Suprapubic skin (tissue), 4 donors: ENCODE data around the gene WDPCP. TPM values are rescaled to one million over a fixed set of nuclear protein-coding genes. Genes with fewer than 3 reads are reported as not detected.

Experiments
- DNase-seq, 2 donors: peaks; one replicate each; pipeline ENCODE4 v3.0.0-alpha.2; 2019; ENCODE audit warnings: low spot score in 2 of 2
- H3K27ac ChIP-seq: fragments of 200-600 bp; sonication (generic); one replicate; pipeline ENCODE4 v1.5.1; 2019
- H3K27me3 ChIP-seq: fragments of 200-600 bp; sonication (generic); one replicate; pipeline ENCODE4 v1.5.1; 2019
- H3K36me3 ChIP-seq: fragments of 200-600 bp; sonication (generic); one replicate; pipeline ENCODE4 v1.5.1; 2019
- H3K4me1 ChIP-seq: fragments of 200-600 bp; sonication (generic); one replicate; pipeline ENCODE4 v1.5.1; 2019
- H3K4me3 ChIP-seq: fragments of 200-600 bp; sonication (generic); one replicate; pipeline ENCODE4 v1.5.1; 2019; ENCODE audit warnings: mild to moderate bottlenecking
- H3K9me3 ChIP-seq: fragments of 200-600 bp; sonication (generic); one replicate; pipeline ENCODE4 v1.5.1; 2019
- EP300 ChIP-seq: sonication (generic); formaldehyde crosslinking; IDR thresholded peaks from one replicate; pipeline ENCODE4 v1.6.1; 2017; ENCODE audit warnings: antibody characterized with exemption
- POLR2A ChIP-seq, 2 donors: fragments of 450-650 bp; IDR thresholded peaks; one replicate each; pipeline ENCODE4 v1.6.1; 2017; ENCODE audit warnings: antibody characterized with exemption in 2 of 2, mild to moderate bottlenecking in 2 of 2, moderate library complexity in 2 of 2
- POLR2AphosphoS5 ChIP-seq, 3 donors: sonication (generic); formaldehyde crosslinking; IDR thresholded peaks; one replicate each; pipeline ENCODE4 v1.6.1; 2017; ENCODE audit warnings: antibody characterized with exemption in 3 of 3
- WGBS: methylation state at CpG from one replicate; pipeline ENCODE4 v1.1.5; 2018; 5-methylcytosine and 5-hydroxymethylcytosine counted together
- total RNA-seq, 4 donors: library from RNA; depleted of rRNA; stranded (reverse); fragments of >200 nt; gene quantifications; one replicate each; pipeline ENCODE4 v1.1.0, GENCODE V29; 2016
- TF ChIP-seq, protein P1 (sequence below), 2 donors: fragments of 200-600 bp in 1 of 2; fragments of 450-650 bp in 1 of 2; sonication (generic) in 1 of 2; IDR thresholded peaks; one replicate each; pipeline ENCODE4 v1.5.1; 2016 to 2019; ENCODE audit warnings: antibody characterized with exemption in 2 of 2, mild to moderate bottlenecking in 1 of 2, moderate library complexity in 1 of 2

WDPCP gene
- total RNA-seq, 4 donors from 2014 or later: 6.7 to 18.7 (median 9.7) TPM

DNA sequence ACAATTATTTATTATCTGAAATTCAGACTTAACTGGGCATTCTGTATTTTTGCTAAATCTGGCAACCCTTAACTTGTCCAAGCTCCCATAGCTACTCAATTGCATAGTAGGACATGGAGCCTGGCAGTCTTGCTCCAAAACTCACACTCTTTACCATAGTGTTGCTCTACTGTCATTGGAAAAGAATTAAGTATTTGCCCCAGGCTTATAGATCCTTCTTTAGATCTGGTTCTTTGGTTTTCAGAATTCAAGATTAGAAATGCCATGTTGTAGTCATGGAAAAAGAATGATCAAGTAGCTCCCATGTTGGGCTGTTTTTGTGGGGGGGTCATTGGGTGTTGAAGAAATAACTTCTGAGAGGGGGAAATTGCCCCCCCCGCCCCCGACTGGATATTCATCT, 240.9 kb downstream of the WDPCP start:
- Histone ChIP-seq H3K27ac (no peak overlapping the region), H3K36me3 (peaks cover 5% of the 10 kb centered on the region), H3K9me3 (peaks cover 7% of the 10 kb centered on the region), H3K4me3 (no peak overlapping the region), H3K4me1 (no peaks in the 10 kb centered on the region), H3K27me3 (no peaks in the 10 kb centered on the region)
- 85% methylated on average over 2 of the region's 2 CpGs for WGBS
- DNase-seq: no peak
- TF ChIP-seq, protein P1, sequence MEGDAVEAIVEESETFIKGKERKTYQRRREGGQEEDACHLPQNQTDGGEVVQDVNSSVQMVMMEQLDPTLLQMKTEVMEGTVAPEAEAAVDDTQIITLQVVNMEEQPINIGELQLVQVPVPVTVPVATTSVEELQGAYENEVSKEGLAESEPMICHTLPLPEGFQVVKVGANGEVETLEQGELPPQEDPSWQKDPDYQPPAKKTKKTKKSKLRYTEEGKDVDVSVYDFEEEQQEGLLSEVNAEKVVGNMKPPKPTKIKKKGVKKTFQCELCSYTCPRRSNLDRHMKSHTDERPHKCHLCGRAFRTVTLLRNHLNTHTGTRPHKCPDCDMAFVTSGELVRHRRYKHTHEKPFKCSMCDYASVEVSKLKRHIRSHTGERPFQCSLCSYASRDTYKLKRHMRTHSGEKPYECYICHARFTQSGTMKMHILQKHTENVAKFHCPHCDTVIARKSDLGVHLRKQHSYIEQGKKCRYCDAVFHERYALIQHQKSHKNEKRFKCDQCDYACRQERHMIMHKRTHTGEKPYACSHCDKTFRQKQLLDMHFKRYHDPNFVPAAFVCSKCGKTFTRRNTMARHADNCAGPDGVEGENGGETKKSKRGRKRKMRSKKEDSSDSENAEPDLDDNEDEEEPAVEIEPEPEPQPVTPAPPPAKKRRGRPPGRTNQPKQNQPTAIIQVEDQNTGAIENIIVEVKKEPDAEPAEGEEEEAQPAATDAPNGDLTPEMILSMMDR (IDR thresholded peaks at IDR 0.05): no peak
- no peak for TF ChIP-seq EP300
- TF ChIP-seq POLR2AphosphoS5 (IDR thresholded peaks at IDR 0.05): no peak
- TF ChIP-seq POLR2A (IDR thresholded peaks at IDR 0.05): no peak

DNA sequence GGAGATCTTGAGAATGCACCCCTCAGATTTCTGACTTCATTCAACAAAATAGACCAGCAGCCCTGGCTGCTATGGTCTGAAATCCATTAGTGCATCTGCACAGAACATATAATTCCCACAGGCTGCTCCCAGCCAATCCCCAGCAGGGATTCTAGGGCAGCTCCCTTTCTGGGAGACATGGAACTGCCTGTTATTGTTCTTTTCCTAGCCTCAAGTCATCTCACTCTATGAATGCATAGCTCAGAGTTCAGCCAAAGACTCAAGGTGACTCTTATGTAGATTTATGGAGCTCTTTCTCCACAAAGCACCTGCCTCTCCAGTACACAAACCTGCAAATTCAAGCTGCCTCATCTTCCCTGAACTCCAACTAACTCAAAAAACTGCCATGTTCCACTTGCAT, 241.9 kb downstream of the WDPCP start:
- H3K4me1 ChIP-seq: no peaks in the 10 kb centered on the region
- no peak overlapping the region for H3K27ac ChIP-seq
- H3K36me3 ChIP-seq: peaks cover 1% of the 10 kb centered on the region
- no peak for DNase-seq
- H3K27me3 ChIP-seq: no peaks in the 10 kb centered on the region
- H3K9me3 ChIP-seq: peaks cover 7% of the 10 kb centered on the region
- TF ChIP-seq POLR2A (IDR thresholded peaks at IDR 0.05) (no peak), POLR2AphosphoS5 (IDR thresholded peaks at IDR 0.05) (no peak), EP300 (no peak)
- TF ChIP-seq, protein P1 (IDR thresholded peaks at IDR 0.05): no peak
- no peak overlapping the region for H3K4me3 ChIP-seq

DNA sequence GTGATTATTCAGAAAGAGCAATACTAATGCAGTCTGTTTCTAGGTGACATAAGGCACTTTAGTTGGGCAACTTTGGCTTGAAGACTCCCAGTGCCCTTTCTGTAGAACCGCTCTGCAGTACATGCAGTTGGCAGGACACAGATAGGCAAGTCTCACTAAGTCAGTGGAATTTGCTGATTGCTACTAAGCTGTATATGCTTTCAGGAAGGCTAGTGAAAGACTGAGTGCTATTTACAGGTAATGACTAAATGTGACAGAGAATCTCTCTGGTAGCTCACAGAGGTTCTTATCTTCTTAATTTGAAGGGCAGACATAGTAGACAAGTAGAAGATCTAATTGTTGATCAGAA, 243.0 kb downstream of the WDPCP start:
- no peaks in the 10 kb centered on the region for H3K4me1 ChIP-seq
- H3K4me3 ChIP-seq: no peak overlapping the region
- H3K36me3 ChIP-seq: no peaks in the 10 kb centered on the region
- no peak for DNase-seq
- peaks cover 7% of the 10 kb centered on the region for H3K9me3 ChIP-seq
- 73% methylated on average over 1 of the region's 1 CpG for WGBS
- H3K27ac ChIP-seq: no peak overlapping the region
- TF ChIP-seq EP300: no peak
- TF ChIP-seq, protein P1 (IDR thresholded peaks at IDR 0.05): no peak
- no peak for TF ChIP-seq POLR2A (IDR thresholded peaks at IDR 0.05)
- no peak for TF ChIP-seq POLR2AphosphoS5 (IDR thresholded peaks at IDR 0.05)
- H3K27me3 ChIP-seq: no peaks in the 10 kb centered on the region

DNA sequence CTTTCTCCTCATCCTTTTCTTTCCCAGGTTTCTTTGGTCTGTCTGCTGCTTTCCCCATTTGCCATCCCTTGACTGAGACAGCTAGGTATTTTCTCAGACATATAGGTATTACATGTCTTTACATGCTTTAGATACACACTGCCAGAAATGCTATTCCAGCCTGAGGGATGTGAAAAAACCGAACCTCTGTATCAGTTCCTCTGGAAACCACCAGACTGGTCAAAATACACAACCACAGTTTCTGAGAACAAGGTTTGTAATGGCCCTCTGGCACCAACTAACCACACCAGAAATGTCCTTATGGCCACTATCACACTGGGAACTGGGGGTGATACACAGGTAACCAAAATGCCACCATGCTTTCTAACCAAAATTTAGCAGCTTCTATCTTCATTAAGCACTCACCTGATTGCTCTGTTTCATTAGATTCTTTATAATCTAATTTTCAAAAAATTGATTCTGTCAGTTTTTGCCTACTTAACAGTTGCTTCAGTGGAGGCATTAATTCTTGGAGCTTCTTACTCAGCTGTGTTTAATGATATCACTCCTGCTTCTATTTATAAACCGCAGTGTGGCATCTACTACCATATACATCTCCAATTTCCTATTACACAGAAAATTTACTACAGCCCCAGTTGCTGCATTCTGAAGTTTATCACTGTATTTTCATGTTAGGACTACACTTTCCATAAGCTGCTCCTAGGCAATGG, 243.5 kb downstream of the WDPCP start:
- H3K27ac ChIP-seq: no peak overlapping the region

DNA sequence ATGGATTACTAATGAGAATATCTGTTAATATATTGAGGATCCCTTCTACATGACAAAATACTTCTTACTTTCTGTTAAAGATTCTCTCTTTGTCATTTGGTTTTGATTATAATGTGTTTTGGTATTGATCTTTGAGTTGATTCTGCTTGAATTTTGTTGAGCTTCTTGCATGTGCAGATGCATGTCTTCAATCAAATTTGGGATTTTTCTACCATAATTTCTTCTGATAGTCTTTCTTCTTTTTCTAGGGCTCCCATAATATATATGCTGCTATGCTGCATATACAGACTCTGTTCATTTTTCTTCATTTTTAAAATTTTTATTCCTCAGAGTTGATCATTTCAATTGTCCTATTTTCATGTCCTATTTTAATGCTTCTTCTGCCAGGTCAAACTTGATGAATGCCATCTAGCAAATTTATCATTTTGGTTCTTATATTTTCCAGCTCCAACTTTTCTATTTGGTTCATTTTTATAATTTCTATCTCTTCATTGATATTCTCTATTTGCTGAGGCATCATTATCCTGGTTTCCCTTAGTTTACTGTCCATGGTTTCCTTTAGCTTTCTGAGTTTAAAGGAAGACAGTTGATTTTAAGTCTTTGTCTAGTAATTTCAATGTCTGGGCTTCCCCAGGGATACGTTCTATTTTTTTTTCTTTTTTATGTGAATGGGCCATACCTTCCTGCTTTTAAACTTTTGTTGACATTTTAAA, 244.7 kb downstream of the WDPCP start:
- TF ChIP-seq EP300 (no peak), POLR2A (IDR thresholded peaks at IDR 0.05) (no peak), POLR2AphosphoS5 (IDR thresholded peaks at IDR 0.05) (no peak)
- TF ChIP-seq, protein P1 (IDR thresholded peaks at IDR 0.05): no peak
- Histone ChIP-seq H3K4me1 (no peaks in the 10 kb centered on the region), H3K4me3 (no peak overlapping the region), H3K9me3 (peaks cover 7% of the 10 kb centered on the region), H3K36me3 (no peaks in the 10 kb centered on the region), H3K27me3 (no peaks in the 10 kb centered on the region), H3K27ac (no peak overlapping the region)
- DNase-seq: no peak
- WGBS: 90% methylated on average over 1 of the region's 1 CpG

More for the DNA sequence above, 243.5 kb downstream of the WDPCP start:
- H3K9me3 ChIP-seq: peaks cover 7% of the 10 kb centered on the region
- TF ChIP-seq EP300 (no peak), POLR2AphosphoS5 (IDR thresholded peaks at IDR 0.05) (no peak), POLR2A (IDR thresholded peaks at IDR 0.05) (no peak)
- TF ChIP-seq, protein P1 (IDR thresholded peaks at IDR 0.05): no peak
- no peaks in the 10 kb centered on the region for H3K36me3 ChIP-seq
- H3K4me3 ChIP-seq: no peak overlapping the region
- H3K4me1 ChIP-seq: no peaks in the 10 kb centered on the region
- no peaks in the 10 kb centered on the region for H3K27me3 ChIP-seq
- 65% methylated on average over 2 of the region's 2 CpGs for WGBS
- no peak for DNase-seq
